MM.1S (cell line): Measurements from ENCODE around the gene NEURL1B.

Experiments used
- DNase-seq: peaks from one replicate; pipeline ENCODE4 v3.0.0-alpha.2; 2015
- H2AFZ ChIP-seq: fragments of 300-600 bp; sonication (generic); 2 replicates; pipeline ENCODE4 v1.6.0; 2016; ENCODE audit warnings: antibody characterized with exemption, low read length
- H3F3A ChIP-seq: fragments of 300-600 bp; sonication (generic); 2 replicates; pipeline ENCODE4 v1.6.1; 2016; ENCODE audit warnings: mild to moderate bottlenecking, antibody characterized with exemption, low read length, moderate library complexity, mixed read lengths; ENCODE audit not compliant: insufficient read depth
- H3K27ac ChIP-seq: fragments of 300-600 bp; sonication (generic); 2 replicates; pipeline ENCODE4 v1.5.1; 2016; ENCODE audit warnings: mild to moderate bottlenecking, low read length
- H3K27me3 ChIP-seq: fragments of 300-600 bp; sonication (generic); replicated peaks from 2 replicates; pipeline ENCODE4 v1.6.0; 2016; ENCODE audit warnings: low read length; ENCODE audit not compliant: insufficient read depth
- H3K36me3 ChIP-seq: fragments of 300-600 bp; sonication (generic); replicated peaks from 2 replicates; pipeline ENCODE4 v1.6.1; 2016; ENCODE audit warnings: mild to moderate bottlenecking, low read length, mixed read lengths; ENCODE audit not compliant: insufficient read depth
- H3K4me1 ChIP-seq: fragments of 300-600 bp; sonication (generic); 2 replicates; pipeline ENCODE4 v1.6.1; 2016; ENCODE audit warnings: low read length, mixed read lengths
- H3K4me2 ChIP-seq: fragments of 300-600 bp; sonication (generic); 2 replicates; pipeline ENCODE4 v1.6.0; 2016; ENCODE audit warnings: low read depth, low read length
- H3K4me3 ChIP-seq: fragments of 300-600 bp; sonication (generic); 2 replicates; pipeline ENCODE4 v1.5.1; 2016; ENCODE audit warnings: low read length, mixed read lengths
- H3K79me2 ChIP-seq: fragments of 300-600 bp; sonication (generic); 2 replicates; pipeline ENCODE4 v1.6.1; 2016; ENCODE audit warnings: mixed run types, low read length, mixed read lengths
- H3K9ac ChIP-seq: fragments of 300-600 bp; sonication (generic); 2 replicates; pipeline ENCODE4 v1.6.1; 2016; ENCODE audit warnings: low read length, mixed read lengths
- H3K9me2 ChIP-seq: fragments of 300-600 bp; sonication (generic); replicated peaks from 2 replicates; pipeline ENCODE4 v1.6.1; 2016; ENCODE audit warnings: mild to moderate bottlenecking, low read length, mixed read lengths; ENCODE audit not compliant: insufficient read depth
- H3K9me3 ChIP-seq: fragments of 300-600 bp; sonication (generic); replicated peaks from 2 replicates; pipeline ENCODE4 v1.6.1; 2016; ENCODE audit warnings: mild to moderate bottlenecking, low read length, mixed read lengths; ENCODE audit not compliant: insufficient read depth
- H4K20me1 ChIP-seq: fragments of 300-600 bp; sonication (generic); 2 replicates; pipeline ENCODE4 v1.6.1; 2016; ENCODE audit warnings: mild to moderate bottlenecking, low read length, moderate library complexity, mixed read lengths; ENCODE audit not compliant: insufficient read depth
- EZH2 ChIP-seq: fragments of 300-600 bp; sonication (generic); optimal IDR thresholded peaks from 2 replicates; pipeline ENCODE3; 2017; ENCODE audit warnings: low read depth, mild to moderate bottlenecking, antibody characterized with exemption, low read length, mixed read lengths
- EZH2phosphoT487 ChIP-seq: fragments of 300-600 bp; sonication (generic); IDR thresholded peaks from 2 replicates; pipeline ENCODE4 v1.6.1; 2018; ENCODE audit warnings: antibody characterized with exemption, low read length
- TF ChIP-seq, protein P1 (sequence below): fragments of 300-600 bp; sonication (generic); IDR thresholded peaks from 2 replicates; pipeline ENCODE4 v1.5.1; 2016; ENCODE audit warnings: antibody characterized with exemption, low read length, mixed read lengths

The NEURL1B gene

DNA sequence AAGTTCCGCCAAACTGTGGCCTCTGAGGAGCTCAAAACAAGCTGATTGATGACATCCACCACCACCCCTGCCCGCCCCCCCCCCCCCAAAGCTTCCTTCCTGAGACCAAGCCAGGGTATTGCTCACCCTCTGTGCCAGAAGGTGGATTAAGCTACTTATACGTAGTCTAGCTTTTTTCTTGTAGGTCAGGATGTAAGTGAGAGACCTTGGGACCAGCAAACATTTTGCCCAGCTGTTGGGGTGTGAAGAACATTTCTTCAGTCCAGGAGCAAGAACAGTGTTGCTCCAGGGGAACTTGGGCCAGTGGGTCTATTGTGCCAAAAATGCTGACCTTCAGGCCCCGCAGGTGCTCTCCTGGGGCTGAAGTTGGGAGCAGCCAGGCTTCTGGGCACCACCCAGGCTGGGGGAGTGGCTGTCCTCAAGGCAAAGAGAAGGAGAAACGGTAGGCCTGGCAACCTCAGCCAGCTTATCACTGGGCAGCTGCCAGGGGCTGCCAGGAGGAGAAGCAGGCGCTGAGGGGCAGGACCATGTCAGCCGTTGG is 18.0 kb downstream of the NEURL1B start:
- H3K27ac ChIP-seq: no peak overlapping the region
- no peak for DNase-seq
- H3F3A ChIP-seq: no peaks in the 10 kb centered on the region
- H3K4me2 ChIP-seq: no peak overlapping the region
- no peak overlapping the region for H3K4me3 ChIP-seq
- H3K4me1 ChIP-seq: no peaks in the 10 kb centered on the region
- no peaks in the 10 kb centered on the region for H3K27me3 ChIP-seq
- H3K9me2 ChIP-seq: no peaks in the 10 kb centered on the region
- no peaks in the 10 kb centered on the region for H3K36me3 ChIP-seq
- H4K20me1 ChIP-seq: no peaks in the 10 kb centered on the region
- no peak overlapping the region for H3K9ac ChIP-seq
- H2AFZ ChIP-seq: no peak overlapping the region
- H3K79me2 ChIP-seq: no peaks in the 10 kb centered on the region
- no peaks in the 10 kb centered on the region for H3K9me3 ChIP-seq
- TF ChIP-seq EZH2phosphoT487: no peak
- TF ChIP-seq, protein P1, sequence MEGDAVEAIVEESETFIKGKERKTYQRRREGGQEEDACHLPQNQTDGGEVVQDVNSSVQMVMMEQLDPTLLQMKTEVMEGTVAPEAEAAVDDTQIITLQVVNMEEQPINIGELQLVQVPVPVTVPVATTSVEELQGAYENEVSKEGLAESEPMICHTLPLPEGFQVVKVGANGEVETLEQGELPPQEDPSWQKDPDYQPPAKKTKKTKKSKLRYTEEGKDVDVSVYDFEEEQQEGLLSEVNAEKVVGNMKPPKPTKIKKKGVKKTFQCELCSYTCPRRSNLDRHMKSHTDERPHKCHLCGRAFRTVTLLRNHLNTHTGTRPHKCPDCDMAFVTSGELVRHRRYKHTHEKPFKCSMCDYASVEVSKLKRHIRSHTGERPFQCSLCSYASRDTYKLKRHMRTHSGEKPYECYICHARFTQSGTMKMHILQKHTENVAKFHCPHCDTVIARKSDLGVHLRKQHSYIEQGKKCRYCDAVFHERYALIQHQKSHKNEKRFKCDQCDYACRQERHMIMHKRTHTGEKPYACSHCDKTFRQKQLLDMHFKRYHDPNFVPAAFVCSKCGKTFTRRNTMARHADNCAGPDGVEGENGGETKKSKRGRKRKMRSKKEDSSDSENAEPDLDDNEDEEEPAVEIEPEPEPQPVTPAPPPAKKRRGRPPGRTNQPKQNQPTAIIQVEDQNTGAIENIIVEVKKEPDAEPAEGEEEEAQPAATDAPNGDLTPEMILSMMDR: no peak
- no peak for TF ChIP-seq EZH2

DNA sequence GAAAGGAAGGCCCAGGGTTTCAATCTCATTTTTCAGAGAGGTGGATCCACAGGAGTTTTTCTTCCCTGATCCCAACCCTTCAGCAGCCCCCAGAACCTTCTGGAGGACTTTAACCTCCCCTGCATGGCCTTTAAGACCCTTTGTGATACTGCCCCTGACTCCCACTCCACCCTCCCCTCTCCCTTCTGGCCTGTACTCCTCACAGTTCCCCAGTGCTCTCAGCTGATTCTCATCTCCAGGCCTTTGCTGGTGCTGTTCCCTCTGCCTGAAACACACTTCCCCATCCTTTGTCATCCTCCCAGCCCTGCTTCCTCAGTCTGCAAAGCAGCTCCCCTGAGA is 18.5 kb downstream of the NEURL1B start:
- no peaks in the 10 kb centered on the region for H3K4me1 ChIP-seq
- no peak for TF ChIP-seq EZH2
- H3K9me3 ChIP-seq: no peaks in the 10 kb centered on the region
- DNase-seq: no peak
- no peaks in the 10 kb centered on the region for H3K79me2 ChIP-seq
- no peaks in the 10 kb centered on the region for H4K20me1 ChIP-seq
- no peak overlapping the region for H3K9ac ChIP-seq
- no peak overlapping the region for H3K27ac ChIP-seq
- H3K4me3 ChIP-seq: no peak overlapping the region
- no peaks in the 10 kb centered on the region for H3K9me2 ChIP-seq
- no peaks in the 10 kb centered on the region for H3F3A ChIP-seq
- no peaks in the 10 kb centered on the region for H3K36me3 ChIP-seq
- H3K27me3 ChIP-seq: no peaks in the 10 kb centered on the region
- no peak overlapping the region for H2AFZ ChIP-seq
- H3K4me2 ChIP-seq: no peak overlapping the region

DNA sequence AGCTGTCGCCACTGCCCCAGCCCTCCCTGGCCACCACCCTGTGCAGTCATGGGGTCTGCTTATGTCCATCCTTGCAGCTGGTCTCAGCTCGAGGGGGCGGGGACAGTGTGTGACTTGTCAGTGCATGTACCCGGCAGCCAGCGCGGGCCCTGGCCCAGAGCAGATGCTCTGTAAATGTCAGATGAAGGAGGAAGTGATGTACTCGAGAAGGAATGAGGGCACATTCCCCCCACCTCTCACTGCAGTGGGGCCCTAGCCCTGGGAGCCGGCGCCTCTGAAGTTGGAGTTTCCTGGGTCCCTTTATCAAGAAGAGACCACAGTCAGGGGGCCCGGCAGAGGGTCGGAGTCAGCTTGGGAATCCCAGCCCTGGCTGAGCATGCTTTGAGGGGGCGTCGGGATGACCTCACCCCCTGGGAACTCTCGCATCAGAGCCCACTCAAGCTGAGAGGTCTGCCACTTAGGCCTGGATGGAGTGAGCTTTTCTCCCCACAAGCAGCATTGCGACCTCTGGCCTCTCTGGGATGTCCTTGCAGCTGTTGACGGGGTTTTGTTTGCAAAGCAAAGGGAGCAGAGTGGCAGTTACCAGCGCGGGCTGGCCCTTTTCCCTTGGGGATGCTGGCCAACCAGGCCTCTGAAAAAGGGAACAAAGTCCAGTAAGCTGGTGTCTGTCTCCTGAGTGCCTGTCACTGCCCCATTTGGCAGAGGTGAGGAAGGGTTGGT is 19.0 kb downstream of the NEURL1B start:
- H3K9ac ChIP-seq: no peak overlapping the region
- H3K27ac ChIP-seq: no peak overlapping the region
- TF ChIP-seq EZH2phosphoT487 (no peak), EZH2 (no peak)
- TF ChIP-seq, protein P1: no peak
- H3K4me1 ChIP-seq: no peaks in the 10 kb centered on the region
- no peaks in the 10 kb centered on the region for H3K79me2 ChIP-seq
- H3K4me3 ChIP-seq: no peak overlapping the region
- no peak overlapping the region for H2AFZ ChIP-seq
- H3K36me3 ChIP-seq: no peaks in the 10 kb centered on the region
- no peaks in the 10 kb centered on the region for H3F3A ChIP-seq
- no peaks in the 10 kb centered on the region for H3K27me3 ChIP-seq
- no peaks in the 10 kb centered on the region for H4K20me1 ChIP-seq
- H3K4me2 ChIP-seq: no peak overlapping the region
- H3K9me2 ChIP-seq: no peaks in the 10 kb centered on the region
- no peak for DNase-seq
- H3K9me3 ChIP-seq: no peaks in the 10 kb centered on the region

DNA sequence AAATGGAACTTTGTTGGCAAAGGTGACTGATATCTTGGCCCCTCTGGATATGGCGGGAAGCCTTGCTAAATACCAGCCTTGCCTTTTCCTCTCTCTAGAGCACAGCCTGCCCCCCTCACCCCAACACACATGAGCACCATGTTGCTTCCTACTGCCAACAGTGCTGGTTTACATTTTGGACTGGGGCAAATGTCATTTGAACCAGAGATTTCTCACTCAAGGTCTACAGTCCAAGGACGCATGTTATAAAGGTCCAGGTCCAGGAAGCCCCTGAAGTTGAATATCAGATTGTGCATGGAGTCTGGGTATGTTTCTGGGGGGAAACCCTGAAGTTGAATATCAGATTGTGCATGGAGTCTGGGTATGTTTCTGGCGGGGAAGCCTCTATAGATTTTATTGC is 19.9 kb downstream of the NEURL1B start:
- Histone ChIP-seq H3K4me1 (no peaks in the 10 kb centered on the region), H3K9ac (no peak overlapping the region), H3K9me3 (no peaks in the 10 kb centered on the region), H3F3A (no peaks in the 10 kb centered on the region), H3K79me2 (no peaks in the 10 kb centered on the region), H3K36me3 (no peaks in the 10 kb centered on the region), H3K27me3 (no peaks in the 10 kb centered on the region), H3K4me2 (no peak overlapping the region), H3K9me2 (no peaks in the 10 kb centered on the region), H3K4me3 (no peak overlapping the region), H2AFZ (no peak overlapping the region), H4K20me1 (no peaks in the 10 kb centered on the region), H3K27ac (no peak overlapping the region)
- TF ChIP-seq EZH2phosphoT487: no peak
- no peak for TF ChIP-seq EZH2
- TF ChIP-seq, protein P1: no peak
- DNase-seq: no peak
